Hindlimb muscle (tissue), 1 donor: Measurements from ENCODE around the gene NEDD4L. TPM values are rescaled to one million over a fixed set of nuclear protein-coding genes. Genes with fewer than 3 reads are reported as not detected.

ENCODE experiments used
- DNase-seq: peaks from one replicate; pipeline ENCODE4 v3.0.0-alpha.2; 2013
- polyA plus RNA-seq: library from polyadenylated mRNA; unstranded; fragments of 120-200 nt; gene quantifications from one replicate; pipeline ENCODE4 v1.2.1, GENCODE V29; 2013; ENCODE audit not compliant: insufficient read length

Gene NEDD4L
- polyA plus RNA-seq, 1 donor = 45.4 TPM

DNA sequence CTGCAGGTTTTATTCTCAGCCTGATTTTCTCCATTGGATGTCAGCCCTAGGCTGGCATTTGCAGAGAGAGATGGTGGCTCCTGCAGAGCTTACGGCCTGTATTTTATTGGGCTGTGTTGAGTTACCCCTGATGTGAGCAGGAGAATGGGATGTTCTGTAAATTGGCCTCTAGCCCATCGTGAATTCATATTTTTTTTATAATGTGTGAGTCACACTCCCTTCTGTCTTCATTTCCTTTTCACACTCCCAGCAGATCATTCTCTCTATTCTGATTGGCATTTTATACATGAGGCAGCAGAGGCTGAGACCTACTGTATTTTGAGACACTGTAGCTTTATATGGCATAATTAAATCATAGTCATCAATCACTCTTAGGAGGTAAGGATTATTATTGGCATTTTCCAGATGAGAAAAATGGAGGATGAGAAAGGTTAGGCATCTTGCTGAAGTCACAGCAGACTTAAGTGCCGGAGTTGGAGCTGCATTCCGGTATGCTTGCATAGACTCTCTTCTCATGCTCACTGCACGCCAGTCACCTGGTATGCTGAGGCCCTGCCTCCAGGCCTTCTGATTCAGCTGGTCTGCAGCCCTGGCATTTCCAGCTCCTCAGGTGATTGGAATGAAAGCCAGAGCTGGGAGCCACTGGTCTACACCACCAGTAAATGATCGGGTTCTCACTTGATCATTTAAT is 142.4 kb downstream of the NEDD4L start:
- DNase-seq = no peak

DNA sequence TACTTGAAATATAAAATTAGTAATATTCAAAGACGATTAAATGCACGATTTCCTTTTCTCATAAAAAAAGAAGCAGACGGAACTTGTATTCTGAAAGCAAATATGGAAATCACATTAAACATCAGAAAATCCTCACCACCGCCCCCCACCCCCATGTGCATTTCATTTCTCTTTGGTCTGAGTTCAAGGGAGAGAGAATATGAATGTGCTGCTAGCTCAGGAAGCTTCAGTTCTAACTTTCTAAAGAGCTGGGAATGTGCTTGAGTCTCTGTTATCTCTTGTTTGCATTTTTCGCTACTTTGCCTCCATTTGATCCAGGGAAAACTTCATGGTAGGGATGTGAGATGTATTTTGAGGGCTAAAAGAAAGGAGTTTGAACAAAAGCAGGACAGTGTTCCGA is 143.6 kb downstream of the NEDD4L start:
- DNase-seq = no peak

GRCh38 chr18:58188996-58189395 is 145.0 kb downstream of the NEDD4L start:
- DNase-seq = no peak

- no peak for DNase-seq
Observed at GRCh38 chr18:58190842-58191530, 147.0 kb downstream of the NEDD4L start.

DNA sequence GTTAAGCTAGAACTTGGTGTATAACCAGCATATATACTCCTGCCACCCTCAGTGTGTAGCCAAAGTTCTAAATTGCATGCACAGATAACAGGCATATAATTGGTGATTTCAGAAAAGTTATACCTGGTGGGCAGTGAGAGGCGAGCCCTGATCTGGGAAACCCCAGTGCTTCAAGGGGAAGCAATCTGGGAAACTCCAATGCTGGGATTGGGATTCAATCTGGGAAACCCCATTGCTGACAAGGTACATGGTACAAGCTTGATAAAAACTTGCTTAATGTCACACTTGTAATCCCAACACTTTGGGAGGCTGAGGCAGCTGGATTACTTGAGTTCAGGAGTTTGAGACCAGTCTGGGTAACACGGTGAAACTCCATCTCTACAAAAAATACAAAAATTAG is 147.6 kb downstream of the NEDD4L start:
- no peak for DNase-seq

- DNase-seq = no peak
Observed at GRCh38 chr18:58192519-58192918, 148.5 kb downstream of the NEDD4L start.

DNA sequence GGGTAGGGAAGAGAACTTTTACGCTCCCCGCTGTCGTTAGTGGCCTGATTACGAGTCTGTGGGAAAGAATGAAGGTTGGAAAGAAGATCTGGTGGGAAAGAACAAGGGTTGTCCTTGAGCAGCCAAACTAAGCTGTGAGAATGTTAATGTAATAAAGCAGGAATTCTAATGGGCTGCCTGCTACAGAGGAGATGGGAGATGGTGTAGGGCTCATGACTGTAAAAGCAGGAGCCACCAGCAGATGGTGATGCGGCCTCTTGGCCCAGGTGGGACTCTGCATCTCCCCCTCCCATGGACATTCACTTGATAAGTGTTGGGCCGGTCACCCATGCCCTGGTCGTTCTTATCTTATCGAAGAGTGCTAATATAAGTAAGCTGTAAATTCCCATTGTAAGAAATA is 150.0 kb downstream of the NEDD4L start:
- no peak for DNase-seq

- no peak for DNase-seq
Observed at GRCh38 chr18:58195278-58195765, 151.3 kb downstream of the NEDD4L start.

GRCh38 chr18:58196164-58196563 is 152.1 kb downstream of the NEDD4L start:
- no peak for DNase-seq

- DNase-seq = no peak
Observed at GRCh38 chr18:58196881-58197872, 153.2 kb downstream of the NEDD4L start.

GRCh38 chr18:58201268-58201667 is 157.2 kb downstream of the NEDD4L start:
- DNase-seq = no peak

DNA sequence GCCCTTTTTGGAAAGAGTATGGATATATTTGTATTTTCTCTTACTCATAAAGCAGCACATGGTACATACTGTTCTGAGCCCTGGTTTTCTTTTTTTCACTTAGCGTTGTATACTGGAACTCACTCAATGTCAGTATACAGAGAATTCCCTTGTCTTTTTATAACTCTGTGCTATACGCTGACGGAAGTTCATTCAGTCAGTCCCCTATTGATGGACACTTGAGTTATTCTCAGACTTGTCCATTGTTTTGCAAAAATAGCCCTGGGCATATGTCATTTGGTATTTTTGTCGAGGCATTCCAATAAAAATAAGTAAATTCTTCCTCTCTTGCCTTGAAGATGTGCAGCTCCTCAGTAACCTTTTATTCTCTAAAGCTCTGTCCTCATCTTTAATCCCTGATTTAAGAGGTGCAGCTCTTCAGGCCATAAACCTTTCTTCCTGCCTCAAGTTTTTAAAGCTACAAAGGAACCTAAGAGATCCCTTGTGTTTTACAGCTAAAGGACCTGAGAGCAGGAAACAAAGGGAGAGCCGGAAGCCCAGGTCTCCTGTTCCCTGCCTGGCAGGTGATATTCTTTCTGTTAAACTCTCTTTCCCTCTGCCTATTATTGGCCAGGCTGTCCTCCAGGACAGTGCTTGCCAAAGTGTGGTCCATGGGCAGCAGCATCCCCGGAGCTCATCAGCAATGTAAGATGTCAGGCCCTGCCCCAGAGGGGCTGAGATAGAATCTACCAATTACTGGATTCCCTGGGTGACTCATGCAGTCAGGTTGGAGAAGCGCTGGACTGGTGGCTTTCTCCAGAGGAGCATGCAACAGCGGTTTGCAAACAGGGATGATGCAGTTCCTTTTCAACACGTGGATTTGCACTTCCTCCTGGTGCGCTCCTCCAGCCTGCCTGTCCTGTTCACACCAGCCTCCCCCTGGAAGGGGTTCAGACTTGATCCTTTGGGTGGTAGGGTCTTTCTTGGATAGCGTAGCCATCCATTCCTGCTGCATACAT is 158.0 kb downstream of the NEDD4L start:
- no peak for DNase-seq

- DNase-seq = no peak
Observed at GRCh38 chr18:58204776-58205442, 160.9 kb downstream of the NEDD4L start.

GRCh38 chr18:58205443-58206160 is 161.6 kb downstream of the NEDD4L start:
- no peak for DNase-seq

- no peak for DNase-seq
Observed at GRCh38 chr18:58207520-58208152, 163.6 kb downstream of the NEDD4L start.

- DNase-seq = no peak
Observed at GRCh38 chr18:58208207-58208932, 164.3 kb downstream of the NEDD4L start.

- DNase-seq = no peak
Observed at GRCh38 chr18:58209326-58209725, 165.3 kb downstream of the NEDD4L start.

- DNase-seq = no peak
Observed at GRCh38 chr18:58211510-58211909, 167.5 kb downstream of the NEDD4L start.

- DNase-seq = no peak
Observed at GRCh38 chr18:58212274-58212673, 168.2 kb downstream of the NEDD4L start.
